ENCODE measurements around the gene PSRC1.

Gene PSRC1

DNA sequence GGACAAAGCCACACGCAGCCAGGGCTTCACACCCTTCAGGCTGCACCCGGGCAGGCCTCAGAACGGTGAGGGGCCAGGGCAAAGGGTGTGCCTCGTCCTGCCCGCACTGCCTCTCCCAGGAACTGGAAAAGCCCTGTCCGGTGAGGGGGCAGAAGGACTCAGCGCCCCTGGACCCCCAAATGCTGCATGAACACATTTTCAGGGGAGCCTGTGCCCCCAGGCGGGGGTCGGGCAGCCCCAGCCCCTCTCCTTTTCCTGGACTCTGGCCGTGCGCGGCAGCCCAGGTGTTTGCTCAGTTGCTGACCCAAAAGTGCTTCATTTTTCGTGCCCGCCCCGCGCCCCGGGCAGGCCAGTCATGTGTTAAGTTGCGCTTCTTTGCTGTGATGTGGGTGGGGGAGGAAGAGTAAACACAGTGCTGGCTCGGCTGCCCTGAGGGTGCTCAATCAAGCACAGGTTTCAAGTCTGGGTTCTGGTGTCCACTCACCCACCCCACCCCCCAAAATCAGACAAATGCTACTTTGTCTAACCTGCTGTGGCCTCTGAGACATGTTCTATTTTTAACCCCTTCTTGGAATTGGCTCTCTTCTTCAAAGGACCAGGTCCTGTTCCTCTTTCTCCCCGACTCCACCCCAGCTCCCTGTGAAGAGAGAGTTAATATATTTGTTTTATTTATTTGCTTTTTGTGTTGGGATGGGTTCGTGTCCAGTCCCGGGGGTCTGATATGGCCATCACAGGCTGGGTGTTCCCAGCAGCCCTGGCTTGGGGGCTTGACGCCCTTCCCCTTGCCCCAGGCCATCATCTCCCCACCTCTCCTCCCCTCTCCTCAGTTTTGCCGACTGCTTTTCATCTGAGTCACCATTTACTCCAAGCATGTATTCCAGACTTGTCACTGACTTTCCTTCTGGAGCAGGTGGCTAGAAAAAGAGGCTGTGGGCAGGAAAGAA lies 8.1 kb downstream of the PSRC1 start:
- no peak overlapping the region for H3K4me3 ChIP-seq (ENCODE audit: low read depth, low read length)
- no peak for DNase-seq (ENCODE audit: low read depth)

DNA sequence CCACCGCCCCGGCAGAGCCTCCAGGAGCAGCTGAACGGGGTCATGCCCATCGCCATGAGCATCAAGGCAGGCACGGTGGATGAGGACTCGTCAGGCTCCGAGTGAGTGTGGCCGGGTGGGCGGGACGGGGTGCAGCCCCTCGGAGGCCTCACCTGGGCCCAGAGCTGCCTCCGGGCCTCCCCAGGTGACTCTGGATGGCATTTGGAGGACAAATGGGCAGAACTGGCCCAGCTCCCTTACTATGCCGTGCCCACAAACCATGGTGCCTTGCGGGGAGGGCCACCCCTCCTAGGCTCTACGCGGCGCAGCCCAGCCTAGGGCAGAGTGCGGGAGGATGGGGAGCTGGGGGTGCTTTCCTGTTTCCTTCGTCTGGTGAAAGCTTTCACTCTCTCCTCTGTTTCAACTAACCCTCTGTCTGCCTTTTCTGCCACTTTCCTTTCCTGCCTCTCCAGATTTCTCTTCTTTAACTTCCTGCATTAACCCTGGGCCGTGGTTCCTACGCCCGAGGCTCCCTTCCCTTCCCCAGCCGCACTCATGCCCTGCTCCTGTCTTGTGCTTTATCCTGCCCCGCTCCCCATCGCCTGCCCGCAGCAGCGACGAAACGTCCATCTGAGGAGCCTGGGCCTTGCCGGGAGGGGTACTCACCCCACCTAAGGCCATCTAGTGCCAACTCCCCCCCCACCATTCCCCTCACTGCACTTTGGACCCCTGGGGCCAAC lies 9.2 kb downstream of the PSRC1 start:
- DNase-seq (ENCODE audit: low read depth): no peak
- H3K4me3 ChIP-seq (ENCODE audit: low read depth, low read length): no peak overlapping the region

DNA sequence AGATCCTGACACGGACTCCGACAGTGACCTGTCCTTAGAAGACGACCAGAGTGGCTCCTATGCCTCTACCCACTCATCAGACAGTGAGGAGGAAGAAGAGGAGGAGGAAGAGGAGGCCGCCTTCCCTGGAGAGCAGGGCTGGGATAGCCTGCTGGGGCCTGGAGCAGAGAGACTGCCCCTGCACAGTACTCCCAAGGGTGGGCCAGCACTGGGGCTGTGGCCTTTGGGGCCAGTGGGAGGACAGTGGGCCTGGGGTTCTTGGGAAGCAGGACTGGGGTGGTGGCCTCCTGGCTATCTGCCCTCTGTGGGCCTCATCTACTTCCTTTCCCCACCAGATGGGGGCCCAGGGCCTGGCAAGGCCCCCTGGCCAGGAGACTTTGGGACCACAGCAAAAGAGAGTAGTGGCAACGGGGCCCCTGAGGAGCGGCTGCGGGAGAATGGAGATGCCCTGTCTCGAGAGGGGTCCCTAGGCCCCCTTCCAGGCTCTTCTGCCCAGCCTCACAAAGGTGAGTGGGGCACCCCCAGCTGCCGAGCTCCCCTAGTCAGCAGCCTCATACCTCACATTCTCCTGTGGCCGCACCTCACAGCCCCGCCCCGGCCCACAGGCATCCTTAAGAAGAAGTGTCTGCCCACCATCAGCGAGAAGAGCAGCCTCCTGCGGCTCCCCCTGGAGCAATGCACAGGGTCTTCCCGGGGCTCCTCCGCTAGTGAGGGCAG lies 10.0 kb downstream of the PSRC1 start:
- H3K4me3 ChIP-seq (ENCODE audit: low read depth, low read length): no peak overlapping the region
- DNase-seq (ENCODE audit: low read depth): no peak

DNA sequence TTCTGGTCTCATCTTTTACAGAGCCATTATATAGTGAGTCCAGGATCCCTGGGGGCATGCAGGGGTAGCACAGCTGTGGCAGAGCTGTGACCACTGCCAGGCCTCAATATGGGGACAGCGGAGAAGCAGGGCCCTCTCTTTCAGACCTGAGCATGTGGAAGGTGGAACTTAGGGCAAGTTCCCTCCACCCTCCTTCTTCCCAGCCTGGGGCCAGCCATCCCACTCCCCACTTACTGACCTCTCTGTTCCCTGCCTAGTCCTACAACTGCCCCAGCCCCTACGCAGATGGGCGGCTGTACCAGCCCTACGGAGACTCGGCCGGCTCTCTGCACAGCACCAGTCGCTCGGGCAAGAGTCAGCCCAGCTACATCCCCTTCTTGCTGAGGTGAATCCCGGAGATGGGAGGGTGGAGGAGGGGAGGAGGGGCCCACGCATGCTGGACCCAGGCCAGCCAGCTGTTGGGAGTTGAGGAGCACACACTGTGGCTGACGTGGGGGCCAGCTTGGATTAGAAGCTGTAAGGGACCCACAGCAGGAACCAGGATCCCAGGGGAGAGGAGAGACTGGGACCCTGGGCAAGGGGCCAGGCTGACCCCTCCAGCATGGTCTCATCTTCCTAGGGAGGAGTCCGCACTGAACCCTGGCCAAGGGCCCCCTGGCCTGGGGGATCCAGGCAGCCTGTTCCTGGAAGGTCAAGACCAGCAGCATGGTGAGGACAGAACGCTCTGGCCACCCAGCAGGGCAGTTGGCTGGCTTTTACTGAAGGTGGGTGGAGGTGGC lies 10.7 kb downstream of the PSRC1 start:
- DNase-seq (ENCODE audit: low read depth): no peak
- H3K4me3 ChIP-seq (ENCODE audit: low read depth, low read length): no peak overlapping the region

- no peak overlapping the region for H3K4me3 ChIP-seq (ENCODE audit: low read depth, low read length)
- no peak for DNase-seq (ENCODE audit: low read depth)
These were observed 11.5 kb downstream of the PSRC1 start for GRCh38 chr1:109271458-109271857.

GRCh38 chr1:109270623-109271317 lies 12.2 kb downstream of the PSRC1 start:
- H3K4me3 ChIP-seq (ENCODE audit: low read depth, low read length): no peak overlapping the region
- DNase-seq (ENCODE audit: low read depth): no peak

- no peak for DNase-seq (ENCODE audit: low read depth)
- H3K4me3 ChIP-seq (ENCODE audit: low read depth, low read length): no peak overlapping the region
These were observed 12.8 kb downstream of the PSRC1 start for GRCh38 chr1:109269981-109270622.

DNA sequence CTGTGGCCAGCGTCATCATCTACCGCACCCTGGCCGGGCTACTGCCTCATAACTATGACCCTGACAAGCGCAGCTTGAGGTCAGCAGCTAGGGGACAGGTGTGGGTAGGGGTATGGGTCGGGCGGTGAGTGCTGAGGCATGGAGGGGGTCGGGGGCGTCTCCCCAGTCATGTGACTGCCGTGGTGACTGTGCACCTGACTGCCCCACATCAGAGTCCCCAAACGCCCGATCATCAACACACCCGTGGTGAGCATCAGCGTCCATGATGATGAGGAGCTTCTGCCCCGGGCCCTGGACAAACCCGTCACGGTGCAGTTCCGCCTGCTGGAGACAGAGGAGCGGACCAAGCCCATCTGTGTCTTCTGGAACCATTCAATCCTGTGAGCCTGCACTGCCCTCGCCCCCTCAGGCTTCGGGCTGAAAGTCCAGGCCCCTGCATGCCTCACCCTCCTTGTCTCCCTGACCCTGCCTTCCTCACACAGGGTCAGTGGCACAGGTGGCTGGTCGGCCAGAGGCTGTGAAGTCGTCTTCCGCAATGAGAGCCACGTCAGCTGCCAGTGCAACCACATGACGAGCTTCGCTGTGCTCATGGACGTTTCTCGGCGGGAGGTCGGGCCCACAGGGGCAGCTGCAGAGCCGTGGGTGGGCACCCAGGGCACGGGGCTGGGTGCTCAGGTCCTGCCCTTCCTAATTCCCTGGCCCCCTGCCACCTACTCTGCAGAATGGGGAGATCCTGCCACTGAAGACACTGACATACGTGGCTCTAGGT lies 13.5 kb downstream of the PSRC1 start:
- no peak overlapping the region for H3K4me3 ChIP-seq (ENCODE audit: low read depth, low read length)
- no peak for DNase-seq (ENCODE audit: low read depth)

- no peak overlapping the region for H3K4me3 ChIP-seq (ENCODE audit: low read depth, low read length)
- DNase-seq (ENCODE audit: low read depth): no peak
These were observed 14.3 kb downstream of the PSRC1 start for GRCh38 chr1:109268431-109269211.

GRCh38 chr1:109267743-109268300 lies 15.1 kb downstream of the PSRC1 start:
- no peak for DNase-seq (ENCODE audit: low read depth)

GRCh38 chr1:109266965-109267364 lies 16.0 kb downstream of the PSRC1 start:
- DNase-seq (ENCODE audit: low read depth): no peak
- H3K4me3 ChIP-seq (ENCODE audit: low read depth, low read length): no peak overlapping the region

More at GRCh38 chr1:109267743-109268300, 15.1 kb downstream of the PSRC1 start:
- H3K4me3 ChIP-seq (ENCODE audit: low read depth, low read length): no peak overlapping the region

- H3K4me3 ChIP-seq (ENCODE audit: low read depth, low read length): no peak overlapping the region
These were observed 17.1 kb downstream of the PSRC1 start for GRCh38 chr1:109265741-109266330.

GRCh38 chr1:109265016-109265415 lies 17.9 kb downstream of the PSRC1 start:
- H3K4me3 ChIP-seq (ENCODE audit: low read depth, low read length): no peak overlapping the region
- no peak for DNase-seq (ENCODE audit: low read depth)

More at GRCh38 chr1:109265741-109266330, 17.1 kb downstream of the PSRC1 start:
- no peak for DNase-seq (ENCODE audit: low read depth)

DNA sequence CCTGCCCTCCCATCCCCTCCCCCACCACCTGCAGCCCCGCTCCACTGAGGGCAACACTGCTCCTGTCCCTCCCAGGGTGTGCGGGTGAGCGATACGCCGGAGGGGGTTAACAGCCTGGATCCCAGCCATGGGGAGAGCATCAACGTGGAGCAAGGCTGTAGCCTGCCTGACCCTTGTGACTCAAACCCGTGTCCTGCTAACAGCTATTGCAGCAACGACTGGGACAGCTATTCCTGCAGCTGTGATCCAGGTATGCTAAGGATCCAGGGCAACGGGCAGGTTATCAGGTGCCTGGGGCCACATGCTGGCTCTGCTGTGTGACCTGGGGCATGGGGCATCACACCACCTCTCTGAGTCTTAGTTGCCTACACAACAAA lies 18.6 kb downstream of the PSRC1 start:
- DNase-seq (ENCODE audit: low read depth): no peak
- H3K4me3 ChIP-seq (ENCODE audit: low read depth, low read length): no peak overlapping the region

DNA sequence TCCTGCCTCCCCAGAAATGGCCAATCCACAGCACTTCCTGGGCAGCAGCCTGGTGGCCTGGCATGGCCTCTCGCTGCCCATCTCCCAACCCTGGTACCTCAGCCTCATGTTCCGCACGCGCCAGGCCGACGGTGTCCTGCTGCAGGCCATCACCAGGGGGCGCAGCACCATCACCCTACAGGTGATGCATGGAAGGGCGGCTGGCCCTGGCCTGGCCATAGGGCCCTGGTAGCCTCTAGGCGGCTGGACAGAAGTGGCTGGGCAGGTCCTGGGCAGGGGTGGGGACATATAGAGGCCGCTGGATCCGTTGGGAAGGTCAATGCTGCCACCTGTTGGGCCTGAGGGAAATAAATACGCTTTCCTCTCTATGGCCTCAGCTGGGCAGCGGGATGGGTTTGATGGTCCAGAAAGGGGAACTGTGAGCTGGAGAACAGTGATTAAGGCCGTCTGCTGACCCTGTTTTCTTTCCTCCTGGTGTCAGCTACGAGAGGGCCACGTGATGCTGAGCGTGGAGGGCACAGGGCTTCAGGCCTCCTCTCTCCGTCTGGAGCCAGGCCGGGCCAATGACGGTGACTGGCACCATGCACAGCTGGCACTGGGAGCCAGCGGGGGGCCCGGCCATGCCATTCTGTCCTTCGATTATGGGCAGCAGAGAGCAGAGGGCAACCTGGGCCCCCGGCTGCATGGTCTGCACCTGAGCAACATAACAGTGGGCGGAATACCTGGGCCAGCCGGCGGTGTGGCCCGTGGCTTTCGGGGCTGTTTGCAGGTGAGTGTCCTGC lies 19.2 kb downstream of the PSRC1 start:
- DNase-seq (ENCODE audit: low read depth): no peak
- no peak overlapping the region for H3K4me3 ChIP-seq (ENCODE audit: low read depth, low read length)

- no peak for DNase-seq (ENCODE audit: low read depth)
- no peak overlapping the region for H3K4me3 ChIP-seq (ENCODE audit: low read depth, low read length)
These were observed 19.7 kb downstream of the PSRC1 start for GRCh38 chr1:109263234-109263596.

All from skeletal muscle cell (primary cell).